Measurements from ENCODE around the gene PSMG3.

GRCh38 chr7:1552200-1552599 is 17.6 kb downstream of the PSMG3 start:
- TF ChIP-seq CTCF (IDR thresholded peaks at IDR 0.05) (no peak), POLR2A (IDR thresholded peaks at IDR 0.05) (no peak)
